GDM1 (cell line): ENCODE data around the gene RMND5B.
"Not testable (repeated sequence)": the region's sequence is repeated elsewhere in the genome, so short reads cannot be mapped to it uniquely, and the experiment has no call there.

Source experiments
- DNase-seq: peaks from one replicate; lab custom pipeline; 2025; lab: John Stamatoyannopoulos, UW

RMND5B gene

GRCh38 chr5:178174456-178174855, 43.6 kb downstream of the RMND5B start:
- DNase-seq, result no peak

DNA sequence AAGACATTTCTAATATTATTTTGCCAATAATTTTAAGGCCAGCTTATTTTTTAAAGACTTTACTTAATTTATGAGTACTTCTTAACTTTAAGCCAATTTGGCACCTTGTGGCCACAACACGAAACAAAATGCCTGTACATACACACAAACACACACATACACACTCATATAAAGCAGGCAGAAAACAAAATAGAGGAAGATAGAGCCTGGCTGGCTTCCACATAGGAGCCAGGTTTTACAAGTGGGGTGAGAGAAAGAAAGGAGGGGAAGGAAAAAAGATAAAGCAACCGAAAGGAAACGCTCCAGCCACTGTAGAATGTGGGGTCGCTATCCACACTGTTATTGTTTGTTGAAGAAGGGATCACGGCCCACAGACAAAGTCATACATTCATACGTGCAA, 46.0 kb downstream of the RMND5B start:
- DNase-seq, result no peak

DNA sequence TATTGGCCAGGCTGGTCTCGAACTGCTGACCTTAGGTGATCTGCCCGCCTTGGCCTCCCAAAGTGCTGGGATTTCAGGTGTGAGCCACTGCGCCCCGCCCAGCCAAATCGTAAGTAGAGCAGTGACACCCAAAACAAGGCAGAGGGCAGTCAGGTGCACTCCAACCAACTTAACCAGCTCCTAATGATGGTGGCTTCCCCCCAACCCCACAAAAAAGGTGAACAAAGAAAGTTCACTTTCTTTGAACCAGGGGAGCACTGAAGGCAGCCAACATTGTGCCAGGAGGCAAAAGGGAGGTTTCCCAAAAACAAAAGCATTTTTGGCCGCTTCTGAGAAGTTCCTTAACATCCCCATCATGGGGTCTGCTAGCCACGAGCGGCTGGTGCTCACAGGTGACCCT, 46.8 kb downstream of the RMND5B start:
- no peak for DNase-seq

- no peak for DNase-seq
Observed at GRCh38 chr5:178180141-178180863, 49.5 kb downstream of the RMND5B start.

DNA sequence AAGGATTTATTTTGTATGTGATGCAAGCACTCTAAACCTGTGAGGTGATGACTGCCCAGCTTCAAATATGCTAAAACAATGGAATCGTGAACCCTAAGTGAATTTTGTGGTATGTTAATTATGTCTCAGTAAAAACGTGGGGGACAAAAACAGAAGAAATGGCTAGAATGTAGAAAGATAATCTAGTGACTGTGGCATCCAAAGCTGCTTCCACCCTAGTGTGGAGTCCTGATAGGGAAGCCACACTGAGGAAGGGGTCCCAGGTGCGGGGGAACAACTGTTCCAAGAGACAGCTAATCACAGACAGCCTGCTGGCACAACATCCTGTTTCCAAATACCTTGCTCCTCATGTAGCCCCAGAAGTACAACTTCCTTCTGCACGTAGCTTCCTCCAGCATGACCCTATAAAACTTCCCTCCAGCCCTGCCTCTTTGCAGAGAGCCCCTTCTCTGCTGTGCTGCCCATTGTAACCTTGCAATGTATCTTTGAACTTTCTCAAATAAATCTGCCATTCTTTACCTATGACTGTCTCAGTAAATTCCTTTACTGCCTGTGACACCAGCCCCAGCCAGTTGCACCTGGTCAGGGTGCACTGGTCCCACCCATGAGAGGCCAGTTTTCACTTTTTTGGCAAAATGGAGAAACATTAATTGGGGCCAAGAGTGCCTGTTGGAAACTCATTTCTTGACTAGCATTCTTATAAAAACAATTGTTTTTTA, 51.5 kb downstream of the RMND5B start:
- peak; percentile 90 for DNase-seq

DNA sequence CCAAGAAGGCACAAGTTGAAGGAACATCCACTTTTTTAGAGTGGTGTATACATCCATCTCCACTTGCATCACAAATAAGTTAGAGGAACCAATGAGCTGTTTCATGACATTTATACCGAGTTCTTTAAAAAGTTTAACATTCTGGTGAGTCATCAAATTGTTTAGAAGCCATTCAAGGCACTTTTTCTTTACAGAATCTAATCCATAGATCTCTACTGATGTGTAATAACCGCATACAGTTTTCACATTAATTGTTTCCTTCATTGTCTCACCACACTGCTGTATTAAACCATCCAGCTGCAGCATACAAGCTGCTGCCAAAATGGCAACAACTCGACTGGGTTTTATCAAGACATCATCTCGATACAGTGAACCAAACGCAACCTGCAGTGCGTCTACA, 55.6 kb downstream of the RMND5B start:
- DNase-seq, result no peak

- no peak for DNase-seq
Observed at GRCh38 chr5:178187014-178187413, 56.2 kb downstream of the RMND5B start, which contains the start of gene GMCL2. Gene GMCL2 (minus strand): TSS chr5:178187371. CDS start chr5:178187299, 72 bp downstream.

DNA sequence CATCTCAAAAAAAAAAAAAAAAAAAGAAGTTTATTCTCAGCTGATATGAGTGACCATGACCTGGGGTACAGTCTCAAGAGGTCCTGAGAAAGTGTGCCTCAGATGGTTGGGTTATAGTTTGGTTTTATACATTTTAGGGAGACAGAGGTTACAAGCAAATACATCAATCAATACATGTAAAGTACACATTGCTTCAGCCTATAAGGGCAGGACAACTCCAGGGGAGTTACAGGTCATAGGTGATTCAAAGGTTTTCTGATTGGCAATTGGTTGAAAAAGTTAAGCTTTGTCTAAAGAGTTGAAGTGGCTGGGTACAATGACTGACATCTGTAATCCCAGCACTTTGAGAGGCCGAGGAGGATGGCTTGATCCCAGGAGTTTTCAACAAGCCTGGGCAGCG, 58.6 kb downstream of the RMND5B start:
- DNase-seq, result no peak

DNA sequence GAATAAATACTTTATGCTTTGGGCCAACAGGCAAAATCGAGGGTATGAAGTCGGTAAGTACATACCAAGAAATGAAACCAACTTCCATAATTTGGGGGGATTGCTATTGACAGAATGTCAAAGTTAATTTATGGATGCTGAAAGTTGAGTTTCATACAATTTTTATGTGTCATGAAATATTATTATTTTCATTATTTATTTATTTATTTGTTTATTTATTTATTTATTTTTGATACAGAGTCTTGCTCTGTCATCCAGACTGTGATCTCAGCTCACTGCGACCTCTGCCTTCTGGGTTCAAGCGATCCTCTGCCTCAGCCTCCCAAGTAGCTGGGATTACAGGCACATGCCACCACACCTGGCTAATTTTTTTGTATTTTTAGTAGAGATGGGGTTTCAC, 60.8 kb downstream of the RMND5B start:
- DNase-seq, result no peak

GRCh38 chr5:178192244-178192643, 61.4 kb downstream of the RMND5B start:
- no peak for DNase-seq

DNA sequence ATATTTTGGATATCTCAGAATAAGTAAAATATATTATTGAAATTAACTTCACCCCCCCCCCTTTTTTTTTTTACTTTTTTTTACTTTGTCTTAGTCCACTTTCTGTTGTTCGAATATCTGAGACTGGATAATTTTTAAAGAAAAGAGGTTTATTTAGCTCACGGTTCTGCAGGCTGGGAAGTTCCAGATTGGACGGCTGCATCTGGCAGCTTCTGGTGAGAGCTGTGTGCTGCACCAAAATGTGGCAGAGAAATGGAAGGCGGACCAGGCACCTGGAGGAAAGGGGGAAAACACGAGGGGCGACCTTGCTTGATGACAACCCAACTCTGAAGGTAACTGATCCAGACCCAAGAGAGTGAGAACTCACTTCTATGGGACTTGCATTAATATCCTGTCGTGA, 62.0 kb downstream of the RMND5B start:
- no peak for DNase-seq

DNA sequence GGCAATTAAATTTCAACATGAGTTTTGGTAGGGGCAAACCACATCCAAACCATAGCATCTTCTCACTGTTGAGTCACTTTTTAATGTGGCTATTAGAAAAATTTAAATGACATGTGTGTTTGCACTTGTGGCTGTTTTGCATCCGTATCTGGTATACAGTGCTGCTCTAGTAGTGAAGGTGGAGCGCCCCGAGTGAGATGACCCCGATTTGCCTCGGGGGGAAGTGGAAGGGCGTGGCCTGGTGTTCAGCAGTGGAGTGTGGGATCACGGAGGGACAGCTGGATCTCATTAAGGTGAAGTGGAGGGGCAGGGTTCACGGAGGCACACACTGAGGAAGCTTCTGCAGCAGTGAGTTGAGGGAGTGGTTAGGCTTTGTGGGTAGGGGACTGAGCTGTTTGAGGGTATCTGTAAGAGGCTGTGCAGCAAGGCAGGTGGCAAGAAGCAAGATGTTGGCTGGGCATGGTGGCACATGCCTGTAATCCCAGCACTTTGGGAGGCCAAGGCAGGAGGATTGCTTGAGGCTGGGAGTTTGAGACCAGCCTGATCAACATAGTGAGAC, 62.5 kb downstream of the RMND5B start:
- no peak for DNase-seq

DNA sequence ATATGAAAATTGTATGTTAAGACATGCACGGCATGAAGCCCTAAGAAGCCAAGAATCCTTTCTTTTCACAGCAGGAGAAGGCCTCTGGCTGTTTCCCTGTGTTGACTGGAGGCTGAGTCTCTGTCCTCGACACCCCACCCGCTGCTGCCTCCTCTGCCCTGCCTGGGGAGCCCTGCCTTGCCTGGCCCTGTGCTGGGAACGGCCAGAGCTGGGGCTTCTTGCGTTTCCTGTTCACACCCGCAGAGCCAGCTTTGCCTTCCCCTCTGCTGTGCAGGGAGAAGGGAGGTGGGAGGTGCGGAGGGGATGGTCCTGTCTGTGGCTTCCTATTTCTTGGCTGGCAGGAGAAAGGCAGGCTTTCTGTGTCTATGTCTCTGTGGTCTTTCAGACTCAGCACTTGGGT, 63.2 kb downstream of the RMND5B start:
- DNase-seq, result peak; percentile 83

DNA sequence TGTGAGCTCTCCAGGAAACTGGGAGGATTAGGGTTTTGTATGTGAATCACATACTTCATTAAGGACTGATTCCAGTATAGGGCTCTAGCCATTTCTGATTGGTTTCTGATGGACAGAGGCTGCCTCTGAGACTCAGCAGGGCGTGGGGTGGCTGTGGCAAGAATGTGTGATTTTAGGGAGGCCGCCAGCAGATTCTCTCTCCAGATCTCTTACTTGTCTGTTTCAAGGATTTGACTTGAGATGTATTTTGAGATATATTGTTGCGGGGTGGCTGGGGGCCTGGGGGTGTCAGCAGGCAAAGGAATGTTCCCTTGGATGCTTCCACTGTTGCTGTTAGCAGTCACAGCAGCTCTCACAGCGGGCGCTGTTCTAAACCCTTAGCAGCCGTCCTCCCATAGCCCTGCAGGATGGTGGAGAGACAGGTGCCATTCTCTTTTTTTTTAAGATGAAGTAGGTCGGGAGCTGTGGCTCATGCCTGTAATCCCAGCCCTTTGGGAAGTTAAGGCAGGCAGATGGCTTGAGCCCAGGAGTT, 65.5 kb downstream of the RMND5B start:
- no peak for DNase-seq

DNA sequence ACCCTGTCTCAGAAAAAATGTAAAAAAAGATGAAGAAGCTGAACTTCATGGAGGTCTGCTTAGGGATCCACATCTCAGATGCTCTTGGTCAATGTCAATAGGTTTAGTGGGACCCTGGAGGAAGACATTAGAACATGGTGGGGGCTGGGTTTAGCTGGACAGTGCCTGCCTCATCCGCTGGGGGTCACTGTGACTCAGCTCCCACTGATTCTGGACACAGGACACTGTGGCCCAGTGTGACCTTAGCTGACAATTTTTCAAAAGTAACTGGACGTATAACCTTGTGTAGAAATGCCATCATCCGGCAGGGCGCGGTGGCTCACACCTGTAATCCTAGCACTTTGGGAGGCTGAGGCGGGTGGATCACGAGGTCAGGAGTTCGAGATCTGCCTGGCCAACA, 66.2 kb downstream of the RMND5B start:
- no peak for DNase-seq

DNA sequence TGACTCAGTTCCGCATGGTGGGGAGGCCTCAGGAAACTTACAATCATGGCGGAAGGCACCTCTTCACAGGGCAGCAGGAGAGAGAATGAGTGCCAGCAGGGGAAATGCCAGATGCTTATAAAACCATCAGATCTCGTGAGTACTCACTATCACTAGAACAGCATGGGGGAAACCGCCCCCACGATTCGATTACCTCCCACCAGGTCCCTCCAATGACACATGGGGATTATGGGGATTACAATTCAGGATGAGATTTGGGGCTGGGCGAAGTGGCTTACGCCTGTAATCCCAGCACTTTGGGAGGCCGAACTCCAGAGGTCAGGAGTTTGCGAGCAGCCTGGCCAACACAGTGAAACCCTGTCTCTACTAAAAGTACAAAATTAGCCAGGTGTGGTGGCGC, 67.3 kb downstream of the RMND5B start:
- DNase-seq, result not testable (repeated sequence)

- DNase-seq, result no peak
Observed at GRCh38 chr5:178198706-178199105, 67.9 kb downstream of the RMND5B start.

GRCh38 chr5:178199581-178200434, 69.0 kb downstream of the RMND5B start:
- no peak for DNase-seq
